BLaER1 treated with 17β-estradiol and CSF1 and Interleukin-3, amounts not matched to agents 10 nM and 100 nM (cell line): ENCODE data around the gene LKAAEAR1.

Experiments
- H3K27ac ChIP-seq, 11 experiments: shearing (Covaris generic); formaldehyde crosslinking; 2 replicates each; pipeline ENCODE4 v1.8.1; 2022
- H3K27me3 ChIP-seq, 11 experiments: shearing (Covaris generic); formaldehyde crosslinking; 2 replicates each; pipeline ENCODE4 v1.8.1; 2022
- H3K36me3 ChIP-seq, 11 experiments: shearing (Covaris generic); formaldehyde crosslinking; 2 replicates each; pipeline ENCODE4 v1.8.1; 2022
- H3K4me1 ChIP-seq, 10 experiments: shearing (Covaris generic); formaldehyde crosslinking; 2 replicates each; pipeline ENCODE4 v1.8.1; 2022
- H3K4me2 ChIP-seq, 11 experiments: shearing (Covaris generic); formaldehyde crosslinking; 2 replicates each; pipeline ENCODE4 v1.8.1; 2022
- H3K4me3 ChIP-seq, 10 experiments: shearing (Covaris generic); formaldehyde crosslinking; 2 replicates each; pipeline ENCODE4 v1.8.1; 2022
- H3K9ac ChIP-seq, 11 experiments: shearing (Covaris generic); formaldehyde crosslinking; 2 replicates each; pipeline ENCODE4 v1.8.1; 2022
- H3K9me3 ChIP-seq, 11 experiments: shearing (Covaris generic); formaldehyde crosslinking; replicated peaks in 1 of 11; 2 replicates each; pipeline ENCODE4 v1.8.1; 2022
- H4K20me1 ChIP-seq, 11 experiments: shearing (Covaris generic); formaldehyde crosslinking; 2 replicates each; pipeline ENCODE4 v1.8.1; 2022
- Cebpa-rat ChIP-seq, 11 experiments: shearing (Covaris generic); IDR thresholded peaks; 2 replicates each; pipeline ENCODE4 v1.8.1; 2022

Gene LKAAEAR1

GRCh38 chr20:64067005-64067632 lies 17.1 kb downstream of the LKAAEAR1 start:
- H3K9me3 ChIP-seq: no peaks in the 10 kb centered on the region
- H3K36me3 ChIP-seq: peaks cover 0 to 6% (median 3%) of the 10 kb centered on the region in 11 experiments; a peak in 12 of 22 replicates
- H3K4me1 ChIP-seq: peaks cover 72 to 95% (median 94%) of the 10 kb centered on the region in 10 experiments
- peak overlapping the region; percentile 68 to 100 (median 98) for H3K4me2 ChIP-seq
- H3K27ac ChIP-seq: 0 out of 22 replicates have a peak overlapping the region, but pooled peaks of 1 of the 11 experiments have one; percentile 3
- H3K4me3 ChIP-seq: no peak overlapping the region
- H4K20me1 ChIP-seq: peaks cover 14 to 61% (median 31%) of the 10 kb centered on the region in 11 experiments; a peak in 20 of 22 replicates
- peak overlapping the region in 2 of 11 experiments; percentile 7 to 38; a peak in 2 of 22 replicates for H3K9ac ChIP-seq
- H3K27me3 ChIP-seq: no peaks in the 10 kb centered on the region
- no peak for TF ChIP-seq Cebpa-rat (IDR thresholded peaks at IDR 0.05)

GRCh38 chr20:64065974-64066343 lies 18.2 kb downstream of the LKAAEAR1 start:
- no peaks in the 10 kb centered on the region for H3K27me3 ChIP-seq
- no peak for TF ChIP-seq Cebpa-rat (IDR thresholded peaks at IDR 0.05)
- H4K20me1 ChIP-seq: peaks cover 4 to 50% (median 21%) of the 10 kb centered on the region in 11 experiments; a peak in 14 of 22 replicates
- peak overlapping the region; percentile 68 to 100 (median 98) for H3K4me2 ChIP-seq
- H3K4me1 ChIP-seq: peaks cover 62 to 86% (median 84%) of the 10 kb centered on the region in 10 experiments
- H3K4me3 ChIP-seq: 0 out of 20 replicates have a peak overlapping the region, but pooled peaks of 1 of the 10 experiments have one; percentile 5
- H3K9me3 ChIP-seq: no peaks in the 10 kb centered on the region
- peak overlapping the region in 8 of 11 experiments; percentile 3 to 71 (median 48); a peak in 13 of 22 replicates for H3K27ac ChIP-seq
- no peaks in the 10 kb centered on the region for H3K36me3 ChIP-seq
- H3K9ac ChIP-seq: peak overlapping the region in 7 of 11 experiments; percentile 19 to 61 (median 30); a peak in 10 of 22 replicates

GRCh38 chr20:64065062-64065973 lies 18.9 kb downstream of the LKAAEAR1 start:
- no peaks in the 10 kb centered on the region for H3K9me3 ChIP-seq
- peak overlapping the region; percentile 68 to 100 (median 98) for H3K4me2 ChIP-seq
- no peaks in the 10 kb centered on the region for H3K27me3 ChIP-seq
- H3K9ac ChIP-seq: peak overlapping the region in 7 of 11 experiments; percentile 19 to 93 (median 31); a peak in 12 of 22 replicates
- peaks cover 62 to 80% (median 77%) of the 10 kb centered on the region in 10 experiments for H3K4me1 ChIP-seq
- H3K27ac ChIP-seq: peak overlapping the region in 8 of 11 experiments; percentile 3 to 71 (median 48); a peak in 14 of 22 replicates
- TF ChIP-seq Cebpa-rat (IDR thresholded peaks at IDR 0.05): no peak
- peaks cover 4 to 43% (median 18%) of the 10 kb centered on the region in 11 experiments; a peak in 14 of 22 replicates for H4K20me1 ChIP-seq
- 0 out of 20 replicates have a peak overlapping the region, but pooled peaks of 1 of the 10 experiments have one; percentile 14 for H3K4me3 ChIP-seq
- H3K36me3 ChIP-seq: no peaks in the 10 kb centered on the region

- H3K36me3 ChIP-seq: no peaks in the 10 kb centered on the region
- peak overlapping the region; percentile 80 to 97 (median 92); a peak in 19 of 20 replicates for H3K4me3 ChIP-seq
- TF ChIP-seq Cebpa-rat (IDR thresholded peaks at IDR 0.05): no peak
- H3K9ac ChIP-seq: peak overlapping the region; percentile 3 to 93 (median 85); a peak in 18 of 22 replicates
- H3K27me3 ChIP-seq: no peaks in the 10 kb centered on the region
- no peaks in the 10 kb centered on the region for H3K9me3 ChIP-seq
- peaks cover 0 to 32% (median 10%) of the 10 kb centered on the region in 11 experiments; a peak in 13 of 22 replicates for H4K20me1 ChIP-seq
- peak overlapping the region; percentile 92 to 100 (median 98) for H3K4me2 ChIP-seq
- peak overlapping the region in 6 of 11 experiments; percentile 71 to 81 (median 80); a peak in 9 of 22 replicates for H3K27ac ChIP-seq
- peaks cover 60 to 69% (median 66%) of the 10 kb centered on the region in 10 experiments for H3K4me1 ChIP-seq
These were observed 20.0 kb downstream of the LKAAEAR1 start for GRCh38 chr20:64064145-64064698.

- Histone ChIP-seq H3K4me2 (peak overlapping the region; percentile 92 to 100 (median 98)), H4K20me1 (peaks cover 0 to 26% (median 8%) of the 10 kb centered on the region in 11 experiments; a peak in 12 of 22 replicates), H3K27ac (peak overlapping the region; percentile 66 to 84 (median 79)), H3K4me1 (peaks cover 53 to 64% (median 60%) of the 10 kb centered on the region in 10 experiments), H3K9ac (peak overlapping the region; percentile 81 to 93 (median 86)), H3K4me3 (peak overlapping the region; percentile 80 to 97 (median 92)), H3K9me3 (no peaks in the 10 kb centered on the region), H3K36me3 (no peaks in the 10 kb centered on the region), H3K27me3 (no peaks in the 10 kb centered on the region)
- no peak for TF ChIP-seq Cebpa-rat (IDR thresholded peaks at IDR 0.05)
These were observed 20.6 kb downstream of the LKAAEAR1 start for GRCh38 chr20:64063389-64064144.

- peak within 1 kb of the TSS; percentile 66 to 84 (median 79) for H3K27ac ChIP-seq
- H3K9me3 ChIP-seq: no peaks in the 10 kb centered on the region
- peak within 1 kb of the TSS; percentile 81 to 93 (median 86) for H3K9ac ChIP-seq
- peak within 1 kb of the TSS; percentile 80 to 97 (median 92) for H3K4me3 ChIP-seq
- peaks cover 52 to 64% (median 60%) of the 10 kb centered on the region in 10 experiments for H3K4me1 ChIP-seq
- TF ChIP-seq Cebpa-rat (IDR thresholded peaks at IDR 0.05): no peak
- H3K36me3 ChIP-seq: no peaks in the 10 kb centered on the region
- peak within 1 kb of the TSS; percentile 92 to 100 (median 98) for H3K4me2 ChIP-seq
- H3K27me3 ChIP-seq: no peaks in the 10 kb centered on the region
- H4K20me1 ChIP-seq: peaks cover 0 to 24% (median 8%) of the 10 kb centered on the region in 11 experiments; a peak in 12 of 22 replicates
These were observed 21.4 kb downstream of the LKAAEAR1 start, which contains the start of gene TCEA2 for GRCh38 chr20:64062596-64063388. TCEA2 (plus strand) TSS chr20:64063198; CDS start chr20:64063313, 115 bp downstream.

GRCh38 chr20:64062276-64062595 lies 22.0 kb downstream of the LKAAEAR1 start:
- peak overlapping the region; percentile 81 to 93 (median 86); a peak in 21 of 22 replicates for H3K9ac ChIP-seq
- peaks cover 0 to 24% (median 8%) of the 10 kb centered on the region in 11 experiments; a peak in 12 of 22 replicates for H4K20me1 ChIP-seq
- no peak for TF ChIP-seq Cebpa-rat (IDR thresholded peaks at IDR 0.05)
- no peaks in the 10 kb centered on the region for H3K9me3 ChIP-seq
- H3K4me1 ChIP-seq: peaks cover 52 to 65% (median 60%) of the 10 kb centered on the region in 10 experiments
- no peaks in the 10 kb centered on the region for H3K36me3 ChIP-seq
- peak overlapping the region; percentile 92 to 100 (median 98) for H3K4me2 ChIP-seq
- H3K27ac ChIP-seq: peak overlapping the region in 10 of 11 experiments; percentile 67 to 84 (median 80); a peak in 18 of 22 replicates
- peak overlapping the region in 9 of 10 experiments; percentile 80 to 97 (median 92); a peak in 17 of 20 replicates for H3K4me3 ChIP-seq
- no peaks in the 10 kb centered on the region for H3K27me3 ChIP-seq
